ENCODE measurements around the gene DCAF7. TPM values are rescaled to one million over a fixed set of nuclear protein-coding genes. Genes with fewer than 3 reads are reported as not detected.

Gene DCAF7
- polyA plus RNA-seq (2012; ENCODE audit: insufficient read depth, insufficient read length), result 81.2 TPM

DNA sequence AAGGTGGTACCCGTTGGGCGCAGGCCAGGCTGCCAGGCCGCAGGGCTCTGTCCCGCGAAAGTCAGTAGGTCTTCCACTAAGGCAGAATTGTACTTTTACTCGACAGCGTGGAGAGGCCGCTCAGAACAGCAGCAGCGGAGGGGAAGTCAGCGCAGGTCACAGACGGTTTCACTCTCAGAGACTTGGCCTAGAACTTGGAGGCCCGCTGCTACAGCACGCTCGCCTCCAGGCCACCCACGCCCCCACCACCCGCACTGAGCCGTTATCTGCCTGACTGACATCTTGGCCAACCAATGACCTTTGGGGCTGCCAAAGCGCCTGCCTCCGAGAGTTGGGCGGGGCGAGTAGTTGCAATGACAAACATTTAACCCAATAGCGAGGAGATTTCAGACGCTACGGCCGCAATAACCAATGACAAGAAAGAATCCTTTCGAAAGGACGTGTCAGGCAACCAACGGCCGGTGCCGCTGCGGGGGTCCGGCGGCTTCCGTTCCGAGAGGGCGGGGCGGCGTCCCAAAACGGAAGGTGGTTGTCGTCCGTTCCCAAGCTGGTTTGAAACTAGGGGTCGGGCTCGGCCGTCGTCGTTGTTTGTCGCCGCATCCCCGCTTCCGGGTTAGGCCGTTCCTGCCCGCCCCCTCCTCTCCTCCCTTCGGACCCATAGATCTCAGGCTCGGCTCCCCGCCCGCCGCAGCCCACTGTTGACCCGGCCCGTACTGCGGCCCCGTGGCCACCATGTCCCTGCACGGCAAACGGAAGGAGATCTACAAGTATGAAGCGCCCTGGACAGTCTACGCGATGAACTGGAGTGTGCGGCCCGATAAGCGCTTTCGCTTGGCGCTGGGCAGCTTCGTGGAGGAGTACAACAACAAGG, at the start of gene DCAF7:
TSS of gene DCAF7 (plus strand) at position 532 of the 871 bp plus-strand sequence. CDS start at position 733, 201 bp downstream.
- DNase-seq (ENCODE audit: low read depth, low spot score), result peak; percentile 100

DNA sequence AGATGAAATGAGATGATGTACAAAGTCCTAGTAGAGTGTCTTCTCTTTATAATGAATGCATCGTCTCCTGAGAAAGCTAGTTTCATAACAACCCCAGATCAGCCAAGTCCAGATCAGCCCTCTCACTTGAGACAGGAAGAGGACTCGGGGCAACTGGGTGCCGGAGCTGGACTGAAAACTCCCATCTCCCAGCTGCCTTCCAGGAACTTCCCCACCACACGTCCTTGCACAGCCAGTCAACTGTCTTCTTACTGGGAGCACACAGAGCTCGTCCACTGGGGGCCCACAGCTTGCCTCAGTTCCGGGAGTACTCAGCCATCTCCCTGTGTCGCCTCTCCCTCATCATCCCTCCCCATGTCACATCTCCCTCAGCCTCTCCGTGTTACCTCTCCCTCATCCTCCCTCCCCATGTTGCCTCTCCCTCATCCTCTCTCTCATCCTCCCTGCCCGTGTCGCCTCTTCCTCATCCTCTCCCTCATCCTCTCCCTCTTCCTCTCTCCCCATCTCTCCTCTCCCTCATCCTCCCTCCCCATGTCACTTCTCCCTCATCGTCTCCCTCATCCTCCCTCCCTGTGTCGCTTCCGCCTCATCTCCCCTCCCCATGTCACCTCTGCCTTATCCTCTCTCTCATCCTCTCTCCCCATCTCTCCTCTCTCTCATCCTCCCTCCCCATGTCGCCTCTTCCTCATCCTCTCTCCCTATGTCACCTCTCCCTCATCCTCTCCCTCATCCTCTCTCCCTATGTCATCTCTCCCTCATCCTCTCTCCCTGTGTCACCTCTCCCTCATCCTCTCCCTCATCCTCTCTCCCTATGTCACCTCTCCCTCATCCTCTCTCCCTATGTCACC, 49.5 kb upstream of the DCAF7 start:
- no peak for DNase-seq (ENCODE audit: low read depth, low spot score)
- no peak overlapping the region for H3K4me3 ChIP-seq (ENCODE audit: low read length)

More for the DNA sequence above, at the start of gene DCAF7:
- H3K4me3 ChIP-seq (ENCODE audit: low read length), result peak within 1 kb of the TSS; percentile 70

GRCh38 chr17:63503341-63503705, 47.0 kb upstream of the DCAF7 start:
- H3K4me3 ChIP-seq (ENCODE audit: low read length), result no peak overlapping the region
- DNase-seq (ENCODE audit: low read depth, low spot score), result no peak

GRCh38 chr17:63504261-63504660, 46.0 kb upstream of the DCAF7 start:
- no peak for DNase-seq (ENCODE audit: low read depth, low spot score)
- no peak overlapping the region for H3K4me3 ChIP-seq (ENCODE audit: low read length)

DNA sequence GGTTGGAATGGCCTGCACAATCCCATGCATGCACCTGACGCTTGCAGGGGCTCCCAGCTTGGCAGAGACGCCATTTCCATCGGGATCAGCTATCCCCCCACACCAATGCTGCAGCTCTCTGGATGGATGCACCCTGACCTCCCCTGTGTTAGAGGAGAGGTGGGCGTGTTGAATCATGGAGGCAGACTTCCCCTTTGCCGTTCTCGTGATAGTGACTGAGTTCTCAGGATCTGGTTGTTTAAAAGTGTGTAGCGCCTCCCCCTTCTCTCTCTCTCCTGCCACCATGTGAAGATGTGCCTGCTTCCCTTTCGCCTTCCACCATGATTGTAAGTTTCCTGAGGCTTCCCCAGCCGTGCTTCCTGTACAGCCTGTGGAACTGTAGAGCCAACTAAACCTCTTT, 44.9 kb upstream of the DCAF7 start:
- no peak for DNase-seq (ENCODE audit: low read depth, low spot score)
- no peak overlapping the region for H3K4me3 ChIP-seq (ENCODE audit: low read length)

GRCh38 chr17:63506627-63507026, 43.6 kb upstream of the DCAF7 start:
- no peak overlapping the region for H3K4me3 ChIP-seq (ENCODE audit: low read length)
- DNase-seq (ENCODE audit: low read depth, low spot score), result no peak

DNA sequence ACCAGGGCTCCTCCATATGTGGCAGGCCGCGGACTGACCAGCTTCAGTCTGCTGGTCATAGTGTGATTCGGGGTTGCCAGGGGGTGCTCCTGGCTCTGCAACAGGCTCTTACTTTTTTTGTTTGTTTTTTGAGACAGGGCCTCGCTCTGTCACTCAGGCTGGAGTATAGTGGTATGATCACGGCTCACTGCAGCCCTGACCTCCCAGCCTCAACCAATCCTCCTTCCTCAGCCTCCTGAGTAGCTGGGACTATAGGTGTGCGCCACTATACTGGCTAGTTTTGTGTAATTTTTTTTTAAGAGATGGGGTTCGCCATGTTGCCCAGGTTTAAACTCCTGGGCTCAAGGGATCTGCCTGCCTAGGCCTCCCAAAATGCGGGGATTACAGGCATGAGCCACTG, 38.9 kb upstream of the DCAF7 start:
- no peak for DNase-seq (ENCODE audit: low read depth, low spot score)

GRCh38 chr17:63512388-63512787, 37.9 kb upstream of the DCAF7 start:
- no peak overlapping the region for H3K4me3 ChIP-seq (ENCODE audit: low read length)
- DNase-seq (ENCODE audit: low read depth, low spot score), result no peak

More for the DNA sequence above, 38.9 kb upstream of the DCAF7 start:
- no peak overlapping the region for H3K4me3 ChIP-seq (ENCODE audit: low read length)

- H3K4me3 ChIP-seq (ENCODE audit: low read length), result no peak overlapping the region
- DNase-seq (ENCODE audit: low read depth, low spot score), result no peak
Measured at GRCh38 chr17:63512896-63513644, 37.2 kb upstream of the DCAF7 start.

DNA sequence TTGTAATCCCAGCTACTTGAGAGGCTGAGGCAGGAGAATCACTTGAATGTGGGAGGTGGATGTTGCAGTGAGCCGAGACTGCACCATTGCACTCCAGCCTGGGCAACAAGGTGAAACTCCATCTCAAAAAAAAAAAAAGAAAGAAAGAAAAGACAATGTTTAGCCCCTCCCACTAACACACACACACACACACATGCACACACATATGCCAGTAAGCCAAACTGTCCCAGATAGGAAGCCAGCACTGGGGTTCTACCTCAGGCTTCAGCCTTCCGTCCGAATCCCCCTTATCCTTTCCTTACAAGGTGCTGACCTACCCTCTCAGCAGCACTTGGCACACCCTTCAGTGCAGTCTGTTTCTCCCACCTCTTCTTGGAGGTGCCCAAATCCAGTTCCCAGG, 35.8 kb upstream of the DCAF7 start:
- DNase-seq (ENCODE audit: low read depth, low spot score), result no peak
- no peak overlapping the region for H3K4me3 ChIP-seq (ENCODE audit: low read length)

DNA sequence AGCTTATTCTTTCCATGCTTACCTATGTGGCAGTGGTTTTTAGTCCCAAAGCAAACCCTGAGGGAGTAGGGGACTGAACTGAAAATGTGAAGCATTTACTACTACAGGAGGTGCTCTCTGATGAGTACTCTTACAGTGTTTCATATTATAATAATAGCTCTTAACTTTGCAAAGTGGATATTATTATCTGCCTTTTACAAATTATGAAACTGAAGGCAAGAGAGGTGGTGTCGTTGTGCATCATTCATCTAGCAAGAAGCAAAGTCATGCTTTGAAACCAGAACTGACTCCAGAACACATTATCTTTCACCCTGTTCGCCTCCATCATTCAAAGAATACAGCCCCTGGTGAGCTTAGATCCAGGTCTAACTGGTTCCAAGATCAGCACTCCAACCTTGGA, 35.3 kb upstream of the DCAF7 start:
- H3K4me3 ChIP-seq (ENCODE audit: low read length), result no peak overlapping the region
- DNase-seq (ENCODE audit: low read depth, low spot score), result no peak

GRCh38 chr17:63515426-63515825, 34.9 kb upstream of the DCAF7 start:
- H3K4me3 ChIP-seq (ENCODE audit: low read length), result no peak overlapping the region
- no peak for DNase-seq (ENCODE audit: low read depth, low spot score)

- H3K4me3 ChIP-seq (ENCODE audit: low read length), result no peak overlapping the region
- DNase-seq (ENCODE audit: low read depth, low spot score), result no peak
Measured at GRCh38 chr17:63516910-63517824, 33.1 kb upstream of the DCAF7 start.

- H3K4me3 ChIP-seq (ENCODE audit: low read length), result no peak overlapping the region
- DNase-seq (ENCODE audit: low read depth, low spot score), result no peak
Measured at GRCh38 chr17:63517825-63518534, 32.3 kb upstream of the DCAF7 start.

GRCh38 chr17:63519116-63519881, 31.0 kb upstream of the DCAF7 start:
- no peak overlapping the region for H3K4me3 ChIP-seq (ENCODE audit: low read length)
- DNase-seq (ENCODE audit: low read depth, low spot score), result no peak

DNA sequence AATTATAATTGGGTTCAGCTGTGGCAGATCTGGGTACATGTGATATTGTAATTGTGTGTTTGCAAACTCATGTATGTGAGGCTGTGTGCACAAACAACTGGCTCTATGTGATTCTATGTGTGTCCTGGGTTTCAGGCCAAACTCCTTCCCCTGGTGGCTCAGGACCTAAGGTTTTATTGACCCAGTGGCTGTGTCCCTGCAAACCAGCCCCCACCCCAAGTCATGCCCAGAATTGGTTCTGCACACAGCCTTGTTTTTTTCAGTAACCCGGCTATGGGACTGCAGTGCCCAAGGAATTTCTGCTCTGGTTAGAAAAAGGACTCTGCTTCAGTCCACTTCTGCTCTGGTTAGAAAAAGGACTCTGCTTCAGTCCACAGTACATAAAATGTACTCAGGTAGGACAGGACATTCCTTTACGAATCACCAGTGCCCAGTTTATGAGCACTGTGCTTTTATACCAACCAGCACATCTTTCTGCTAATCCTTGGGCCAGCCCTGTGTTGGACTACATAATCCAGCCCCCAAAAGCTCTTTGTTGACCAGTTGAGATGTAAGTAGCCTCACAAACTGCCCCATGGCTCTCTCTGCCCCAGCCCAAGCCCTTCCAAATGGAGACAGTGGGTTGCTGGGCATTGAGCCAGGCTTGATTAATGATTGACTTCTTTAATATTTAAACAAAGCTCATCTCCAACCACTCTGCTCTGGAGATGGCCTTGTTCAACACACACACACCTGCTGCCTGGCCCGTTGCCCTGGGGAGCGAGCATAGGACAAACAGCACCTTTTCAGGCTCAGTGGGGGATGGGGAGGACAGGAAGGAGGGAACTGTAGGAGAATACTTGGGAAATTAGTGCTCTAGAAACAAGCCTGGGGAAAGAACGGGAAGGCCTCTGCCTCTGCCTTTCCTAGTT, 30.1 kb upstream of the DCAF7 start:
- DNase-seq (ENCODE audit: low read depth, low spot score), result no peak

More for the DNA sequence above, 30.1 kb upstream of the DCAF7 start:
- no peak overlapping the region for H3K4me3 ChIP-seq (ENCODE audit: low read length)
